Neural cell (in vitro differentiated cells): ENCODE measurements around the gene GOLGA7B. TPM values are rescaled to one million over a fixed set of nuclear protein-coding genes. Genes with fewer than 3 reads are reported as not detected.

Experiments used
- H2AFZ ChIP-seq: fragments of 200-600, 300-800 bp; sonication (generic), shearing (Covaris generic); 2 replicates; pipeline ENCODE4 v1.6.0; 2014; ENCODE audit warnings: low read depth, mild to moderate bottlenecking, antibody characterized with exemption, low read length, moderate library complexity
- H3F3A ChIP-seq: fragments of 200-600 bp; shearing (Covaris generic); 2 replicates; pipeline ENCODE4 v1.6.1; 2016; ENCODE audit warnings: mild to moderate bottlenecking, moderate library complexity, mixed read lengths, antibody characterized with exemption, low read length; ENCODE audit not compliant: insufficient read depth, poor library complexity, severe bottlenecking
- H3K27ac ChIP-seq: fragments of 200-600, 300-800 bp; sonication (generic), shearing (Covaris generic); 2 replicates; pipeline ENCODE4 v1.5.1; 2014; ENCODE audit warnings: mild to moderate bottlenecking, low read length, moderate library complexity
- H3K27me3 ChIP-seq: fragments of 300-800, 200-600 bp; sonication (generic), shearing (Covaris generic); 2 replicates; pipeline ENCODE4 v1.6.0; 2014; ENCODE audit warnings: mild to moderate bottlenecking, low read depth, low read length, moderate library complexity; ENCODE audit not compliant: insufficient read depth
- H3K36me3 ChIP-seq: fragments of 300-800, 200-600 bp; sonication (generic), shearing (Covaris generic); 2 replicates; pipeline ENCODE4 v1.5.1; 2014; ENCODE audit warnings: mild to moderate bottlenecking, antibody characterized with exemption, low read length, moderate library complexity; ENCODE audit not compliant: insufficient read depth
- H3K4me2 ChIP-seq: fragments of 300-800, 200-600 bp; sonication (generic), shearing (Covaris generic); 2 replicates; pipeline ENCODE4 v1.6.0; 2014; ENCODE audit warnings: mild to moderate bottlenecking, low read length
- H3K4me3 ChIP-seq: fragments of 300-800, 200-600 bp; sonication (generic), shearing (Covaris generic); 2 replicates; pipeline ENCODE4 v1.5.1; 2014; ENCODE audit warnings: mild to moderate bottlenecking, low read length, moderate library complexity
- H3K79me2 ChIP-seq: fragments of 200-600 bp; shearing (Covaris generic); replicated peaks from 2 replicates; pipeline ENCODE4 v1.6.0; 2014; ENCODE audit warnings: mild to moderate bottlenecking, low read length, moderate library complexity; ENCODE audit not compliant: insufficient read depth
- H3K9ac ChIP-seq: fragments of 300-800, 200-600 bp; sonication (generic), shearing (Covaris generic); 2 replicates; pipeline ENCODE4 v1.6.1; 2016; ENCODE audit warnings: mild to moderate bottlenecking, low read length, mixed read lengths
- H3K9me2 ChIP-seq: fragments of 200-600 bp; shearing (Covaris generic); 2 replicates; pipeline ENCODE4 v1.6.1; 2016; ENCODE audit warnings: mild to moderate bottlenecking, low read length, mixed read lengths; ENCODE audit not compliant: insufficient read depth
- H3K9me3 ChIP-seq: fragments of 200-600, 300-800 bp; sonication (generic), shearing (Covaris generic); 2 replicates; pipeline ENCODE4 v1.6.1; 2016; ENCODE audit warnings: mild to moderate bottlenecking, mixed run types, low read length, moderate library complexity, mixed read lengths
- H4K20me1 ChIP-seq: fragments of 200-600 bp; shearing (Covaris generic); 2 replicates; pipeline ENCODE4 v1.6.1; 2016; ENCODE audit warnings: mild to moderate bottlenecking, mixed run types; ENCODE audit not compliant: insufficient read depth
- CTCF ChIP-seq: fragments of 450-650 bp; IDR thresholded peaks from 2 replicates; pipeline ENCODE4 v1.5.1; 2014; ENCODE audit warnings: antibody characterized with exemption, mild to moderate bottlenecking, moderate library complexity; ENCODE audit not compliant: poor library complexity, severe bottlenecking
- EP300 ChIP-seq: fragments of 450-650 bp; conservative IDR thresholded peaks from 2 replicates; pipeline ENCODE4 v1.6.1; 2014; ENCODE audit warnings: antibody characterized with exemption, mild to moderate bottlenecking, moderate library complexity; ENCODE audit not compliant: poor library complexity, severe bottlenecking
- EZH2 ChIP-seq: fragments of 200-600, 300-800 bp; shearing (Covaris generic), sonication (generic); IDR thresholded peaks from 2 replicates; pipeline ENCODE4 v1.6.1; 2014; ENCODE audit warnings: antibody characterized with exemption, low read length, borderline replicate concordance, mild to moderate bottlenecking; ENCODE audit not compliant: insufficient read depth, poor library complexity, severe bottlenecking
- MXI1 ChIP-seq: fragments of 450-650 bp; conservative IDR thresholded peaks from 2 replicates; pipeline ENCODE4 v1.6.1; 2014; ENCODE audit warnings: antibody characterized with exemption, mild to moderate bottlenecking; ENCODE audit not compliant: poor library complexity, severe bottlenecking
- POLR2AphosphoS5 ChIP-seq: IDR thresholded peaks from 2 replicates; pipeline ENCODE4 v1.6.1; 2012
- RAD21 ChIP-seq: fragments of 450-650 bp; conservative IDR thresholded peaks from 2 replicates; pipeline ENCODE4 v1.6.1; 2014; ENCODE audit warnings: antibody characterized with exemption, mild to moderate bottlenecking, moderate library complexity
- REST ChIP-seq: IDR thresholded peaks from 2 replicates; pipeline ENCODE4 v1.6.1; 2012; ENCODE audit warnings: borderline replicate concordance
- SMC3 ChIP-seq: fragments of 450-650 bp; conservative IDR thresholded peaks from 2 replicates; pipeline ENCODE4 v1.6.1; 2014; ENCODE audit warnings: antibody characterized with exemption, mild to moderate bottlenecking, moderate library complexity; ENCODE audit not compliant: poor library complexity
- TAF1 ChIP-seq: IDR thresholded peaks from 2 replicates; pipeline ENCODE4 v1.6.1; 2012; ENCODE audit warnings: low read depth
- polyA plus RNA-seq: library from polyadenylated mRNA; depleted of rRNA; stranded (reverse); fragments of >200 nt; gene quantifications from 2 replicates; pipeline ENCODE4 v1.2.3, GENCODE V29; 2014

The GOLGA7B gene
- polyA plus RNA-seq, 1 donor from 2014 or later, result 30.4 TPM

GRCh38 chr10:97891497-97892167 lies 42.0 kb downstream of the GOLGA7B start:
- Histone ChIP-seq H3K27me3 (no peaks in the 10 kb centered on the region), H3K36me3 (no peaks in the 10 kb centered on the region), H3K4me3 (no peak overlapping the region), H3F3A (no peaks in the 10 kb centered on the region), H3K9me3 (no peaks in the 10 kb centered on the region), H3K4me2 (no peak overlapping the region), H3K9me2 (no peaks in the 10 kb centered on the region), H3K79me2 (no peaks in the 10 kb centered on the region), H2AFZ (no peak overlapping the region), H3K27ac (no peak overlapping the region), H4K20me1 (no peaks in the 10 kb centered on the region), H3K9ac (no peak overlapping the region)
- TF ChIP-seq RAD21 (no peak), SMC3 (no peak), EP300 (no peak), CTCF (no peak), MXI1 (no peak), EZH2 (no peak), TAF1 (no peak), REST (no peak), POLR2AphosphoS5 (no peak)

DNA sequence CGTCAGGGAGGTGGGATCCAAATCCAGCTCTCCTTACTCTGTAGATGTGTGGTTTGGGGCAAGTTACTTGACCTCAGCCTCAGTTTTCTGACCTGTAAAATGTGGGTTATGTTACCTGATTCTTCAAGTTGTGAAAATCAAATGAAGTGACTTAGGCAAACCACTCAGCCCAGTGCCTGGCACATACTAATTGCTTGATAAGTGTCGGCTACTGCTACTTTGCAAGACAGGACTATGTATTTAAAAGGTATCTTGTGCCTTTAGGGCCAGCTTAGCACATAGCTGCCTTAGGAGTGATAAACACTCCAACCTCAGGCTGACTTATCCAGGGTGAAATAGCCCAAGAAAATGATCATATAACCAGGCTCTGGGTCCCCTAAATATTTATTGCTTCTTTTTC lies 42.9 kb downstream of the GOLGA7B start:
- Histone ChIP-seq H3K27me3 (no peaks in the 10 kb centered on the region), H3F3A (no peaks in the 10 kb centered on the region), H3K36me3 (no peaks in the 10 kb centered on the region), H3K4me2 (no peak overlapping the region), H3K9me2 (no peaks in the 10 kb centered on the region), H2AFZ (no peak overlapping the region), H3K9me3 (no peaks in the 10 kb centered on the region), H3K4me3 (no peak overlapping the region), H3K9ac (no peak overlapping the region), H3K27ac (no peak overlapping the region), H3K79me2 (no peaks in the 10 kb centered on the region), H4K20me1 (no peaks in the 10 kb centered on the region)
- TF ChIP-seq EZH2 (no peak), SMC3 (no peak), TAF1 (no peak), MXI1 (no peak), CTCF (no peak), REST (no peak), RAD21 (no peak)
